Skin epidermis (tissue), 12 donors: ENCODE data around the gene REP15.
"Not testable (repeated sequence)": the region's sequence is repeated elsewhere in the genome, so short reads cannot be mapped to it uniquely, and the experiment has no call there.

Experiments used
- H3K27ac ChIP-seq, 21 experiments: fragments of 200-600 bp; sonication (generic) in 11 of 21; one replicate each; pipeline ENCODE4 v1.5.0; 2020; ENCODE audit warnings: mild to moderate bottlenecking in 3 of 21, inconsistent platforms in 2 of 21, moderate library complexity in 2 of 21
- H3K4me3 ChIP-seq, 7 experiments: fragments of 200-600 bp; sonication (generic) in 2 of 7; one replicate each; pipeline ENCODE4 v1.5.0; 2020; ENCODE audit warnings: inconsistent platforms in 2 of 7, mild to moderate bottlenecking in 2 of 7, moderate library complexity in 1 of 7

REP15 gene

GRCh38 chr12:27695556-27696292, 523 bp upstream of the REP15 start:
- H3K4me3 ChIP-seq: no peak overlapping the region
- no peak overlapping the region for H3K27ac ChIP-seq

DNA sequence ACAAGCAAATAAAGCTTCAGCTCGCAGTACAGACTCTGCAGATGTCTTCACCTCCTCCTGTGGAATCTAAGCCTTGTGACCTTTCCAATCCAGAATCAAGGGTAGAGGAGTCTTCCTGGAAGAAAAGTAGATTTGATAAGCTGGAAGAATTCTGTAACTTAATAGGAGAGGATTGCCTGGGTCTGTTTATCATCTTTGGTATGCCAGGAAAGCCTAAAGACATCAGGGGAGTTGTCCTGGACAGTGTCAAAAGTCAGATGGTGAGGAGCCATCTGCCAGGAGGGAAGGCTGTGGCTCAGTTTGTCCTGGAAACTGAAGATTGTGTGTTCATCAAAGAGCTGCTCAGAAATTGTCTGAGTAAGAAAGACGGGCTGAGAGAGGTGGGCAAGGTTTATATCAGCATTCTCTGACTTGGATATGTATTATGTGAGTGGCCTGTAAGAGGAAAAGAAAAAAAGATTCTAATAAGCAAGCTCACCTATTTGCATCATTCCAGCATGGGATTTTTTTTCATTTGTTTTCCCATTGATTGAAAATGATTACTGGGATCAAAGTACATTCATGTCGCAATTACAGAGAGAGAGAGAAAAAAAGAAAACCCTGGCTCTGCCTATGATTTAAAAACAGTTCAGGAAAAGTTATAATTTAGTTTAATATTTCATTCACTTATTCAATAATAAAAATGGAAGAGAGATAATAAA, 767 bp downstream of the REP15 start:
- Histone ChIP-seq H3K27ac (no peak overlapping the region), H3K4me3 (no peak overlapping the region)

- Histone ChIP-seq H3K27ac (no peak overlapping the region), H3K4me3 (no peak overlapping the region)
Observed at GRCh38 chr12:27703720-27704452, 7.6 kb downstream of the REP15 start.

- no peak overlapping the region for H3K27ac ChIP-seq
- H3K4me3 ChIP-seq: no peak overlapping the region
Observed at GRCh38 chr12:27705263-27705662, 9.0 kb downstream of the REP15 start.

DNA sequence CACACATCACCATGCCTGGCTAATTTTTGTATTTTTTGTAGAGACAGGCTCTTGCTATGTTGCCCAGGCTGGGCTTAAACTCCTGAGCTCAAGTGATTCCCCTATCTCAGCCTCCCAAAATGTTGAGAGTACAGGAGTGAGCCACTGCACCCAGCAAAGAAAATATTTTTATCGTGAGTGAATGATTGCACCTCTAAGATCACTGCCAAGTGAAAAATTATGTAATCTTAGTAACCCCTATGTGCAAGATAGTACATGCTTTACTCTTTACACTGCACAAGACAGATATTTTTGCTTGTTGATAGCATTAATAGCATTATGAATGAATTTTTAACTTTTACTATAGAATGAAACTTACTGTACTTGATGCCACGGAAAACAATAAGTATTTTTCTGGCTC, 11.0 kb downstream of the REP15 start:
- no peak overlapping the region for H3K27ac ChIP-seq
- H3K4me3 ChIP-seq: no peak overlapping the region

- peak overlapping the region in 17 of 21 experiments; percentile 83 to 93 (median 88) for H3K27ac ChIP-seq
- peak overlapping the region; percentile 82 to 96 (median 90) for H3K4me3 ChIP-seq
Observed at GRCh38 chr12:27709212-27709931, 13.1 kb downstream of the REP15 start.

DNA sequence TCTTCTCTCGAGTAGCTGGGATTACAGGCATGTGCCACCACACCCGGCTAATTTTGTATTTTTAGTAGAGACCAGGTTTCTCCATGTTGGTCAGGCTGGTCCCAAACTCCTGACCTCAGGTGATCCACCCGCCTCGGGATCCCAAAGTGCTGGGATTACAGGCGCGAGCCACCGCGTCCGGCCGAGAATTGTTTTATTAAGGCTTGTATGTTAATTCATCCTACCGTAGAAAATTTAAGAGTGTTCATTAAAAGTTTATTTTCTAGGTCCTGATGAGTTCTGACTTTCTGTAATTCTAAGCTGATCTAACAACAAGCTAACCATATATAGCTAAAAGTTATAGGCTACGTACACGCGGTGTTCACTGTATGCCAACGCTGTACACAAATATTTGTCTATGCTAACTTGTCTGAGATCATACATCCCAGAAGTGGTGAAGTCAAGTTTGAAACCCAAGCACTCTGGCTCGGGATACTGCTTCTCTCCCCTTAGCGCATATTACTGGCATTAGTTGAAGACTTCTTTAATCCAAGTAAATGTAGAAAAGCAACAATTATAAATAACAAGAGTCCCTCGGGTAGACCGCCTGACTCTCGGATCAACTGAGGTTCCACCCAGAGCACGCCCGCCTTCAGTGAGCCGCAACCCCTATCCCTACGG, 13.8 kb downstream of the REP15 start:
- peak overlapping the region in 20 of 21 experiments; percentile 43 to 93 (median 87) for H3K27ac ChIP-seq
- peak overlapping the region; percentile 82 to 96 (median 90) for H3K4me3 ChIP-seq

GRCh38 chr12:27710592-27711316, 14.5 kb downstream of the REP15 start, which contains the start of gene MRPS35:
TSS of gene MRPS35 (plus strand) at chr12:27710832. CDS start at chr12:27710844, 12 bp downstream.
- H3K4me3 ChIP-seq: peak within 1 kb of the TSS; percentile 82 to 96 (median 90)
- peak within 1 kb of the TSS; percentile 43 to 93 (median 87) for H3K27ac ChIP-seq

DNA sequence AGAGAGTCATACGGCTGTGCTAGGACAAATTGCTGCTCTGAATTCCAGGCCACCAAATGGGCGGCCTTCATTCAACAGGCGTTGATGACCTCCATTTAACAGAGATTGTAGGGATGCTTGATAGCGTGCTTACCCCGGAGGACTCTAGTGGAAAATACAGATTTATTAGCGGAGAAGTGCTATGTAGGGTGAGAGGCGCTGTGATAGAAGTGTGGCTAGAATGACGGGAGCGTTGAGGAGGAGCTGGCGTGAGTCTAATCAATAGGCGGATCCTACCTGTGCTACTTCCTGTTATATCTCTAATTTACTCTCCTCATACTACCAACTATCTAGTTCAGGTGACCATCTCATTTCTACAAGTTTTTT, 15.1 kb downstream of the REP15 start:
- H3K27ac ChIP-seq: peak overlapping the region in 20 of 21 experiments; percentile 43 to 93 (median 87)
- H3K4me3 ChIP-seq: peak overlapping the region; percentile 82 to 96 (median 90)

DNA sequence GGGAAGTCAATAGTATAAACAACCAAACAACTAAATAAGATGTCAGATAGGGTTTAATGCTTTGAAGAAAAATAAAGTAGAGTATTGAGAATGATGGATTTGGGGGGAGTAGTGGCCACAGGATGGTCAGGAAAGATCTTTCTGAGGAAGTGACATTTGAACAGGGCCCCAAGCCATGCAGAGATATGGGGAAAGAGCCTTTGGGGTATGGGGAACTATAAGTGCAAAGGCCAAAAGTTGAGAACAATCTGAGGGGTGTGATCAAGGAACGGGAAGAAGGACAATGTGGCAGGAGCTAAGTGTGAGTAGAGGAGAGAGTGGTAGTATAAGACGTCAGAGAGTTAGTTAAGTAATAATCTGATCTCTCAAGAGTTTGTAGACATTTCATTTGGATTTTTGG, 15.7 kb downstream of the REP15 start:
- Histone ChIP-seq H3K4me3 (peak overlapping the region in 1 of 7 experiments; percentile 85), H3K27ac (no peak overlapping the region)

DNA sequence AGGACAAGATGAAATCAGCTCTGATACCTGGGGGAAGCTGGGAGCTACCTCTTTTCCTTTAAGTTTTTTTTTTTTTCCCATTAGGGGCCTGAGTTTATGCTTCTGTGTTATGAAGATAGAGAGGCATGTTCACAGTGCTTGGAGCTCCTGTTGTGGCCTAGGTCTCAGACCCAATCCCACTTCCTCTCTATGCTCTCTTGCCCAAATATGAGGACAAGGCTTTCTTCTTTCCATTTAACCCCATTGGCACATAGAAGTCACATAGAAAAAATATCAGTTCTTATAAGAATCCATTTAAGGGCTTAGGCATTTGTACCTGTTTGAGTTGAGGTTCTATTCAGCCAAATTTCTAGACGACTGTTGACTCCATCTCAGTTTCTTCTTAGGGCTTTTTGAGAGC, 27.0 kb downstream of the REP15 start:
- Histone ChIP-seq H3K4me3 (no peak overlapping the region), H3K27ac (no peak overlapping the region)

DNA sequence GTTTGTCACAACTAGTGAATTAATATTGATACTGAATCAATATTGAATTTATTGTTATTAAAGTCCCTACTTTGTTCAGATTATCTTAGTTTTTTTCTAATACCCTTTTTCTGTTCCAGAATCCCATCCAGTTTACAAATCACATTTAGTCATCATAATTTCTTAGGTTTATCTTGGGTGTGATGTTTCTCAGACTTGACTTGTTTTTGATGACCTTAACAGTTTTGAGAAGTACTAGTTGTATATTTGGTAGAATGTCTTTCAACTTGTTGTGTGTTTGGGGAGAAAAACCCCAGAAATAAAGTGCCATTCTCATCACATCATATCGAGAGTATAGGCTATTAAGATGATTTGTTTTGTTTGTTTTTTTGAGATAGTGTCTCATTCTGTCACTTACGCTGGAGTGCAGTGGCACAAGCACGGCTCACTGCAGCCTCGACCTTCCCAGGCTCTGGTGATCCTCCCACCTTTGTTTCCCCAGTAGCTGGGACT, 33.9 kb downstream of the REP15 start:
- H3K27ac ChIP-seq: no peak overlapping the region
- no peak overlapping the region for H3K4me3 ChIP-seq

GRCh38 chr12:27732281-27732680, 36.0 kb downstream of the REP15 start:
- H3K27ac ChIP-seq: no peak overlapping the region

DNA sequence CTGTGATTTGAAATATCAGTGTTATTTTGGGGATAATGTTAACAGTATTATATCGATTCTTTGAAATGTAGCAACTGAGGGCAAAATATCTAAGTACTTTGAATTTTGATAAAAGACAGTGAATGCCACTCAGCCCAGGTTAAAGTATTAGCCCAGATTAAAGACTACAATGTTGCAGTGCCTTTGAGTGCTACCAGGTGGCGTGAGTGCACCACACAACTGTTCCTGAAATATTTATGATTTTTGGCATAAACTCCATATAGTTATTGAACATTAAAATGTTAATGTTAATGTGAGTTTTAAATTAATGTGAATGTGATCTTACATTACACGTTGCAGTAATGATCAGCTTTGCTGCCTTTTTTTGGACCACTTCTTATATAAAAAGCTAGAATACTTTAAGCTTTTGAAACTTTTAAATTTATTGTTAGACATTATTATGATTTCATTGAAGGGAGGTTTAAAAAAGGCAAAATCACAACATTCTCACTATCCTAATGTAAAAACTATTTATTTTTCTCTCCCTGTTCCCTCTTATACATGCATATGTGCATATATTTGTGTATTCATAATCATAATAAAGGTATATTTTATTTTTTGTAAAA, 36.9 kb downstream of the REP15 start:
- H3K4me3 ChIP-seq: no peak overlapping the region

More at GRCh38 chr12:27732281-27732680, 36.0 kb downstream of the REP15 start:
- H3K4me3 ChIP-seq: no peak overlapping the region

GRCh38 chr12:27733791-27734190, 37.5 kb downstream of the REP15 start:
- no peak overlapping the region for H3K27ac ChIP-seq
- H3K4me3 ChIP-seq: no peak overlapping the region

More for the DNA sequence above, 36.9 kb downstream of the REP15 start:
- H3K27ac ChIP-seq: no peak overlapping the region

GRCh38 chr12:27734321-27734720, 38.1 kb downstream of the REP15 start:
- H3K27ac ChIP-seq, H3K4me3 ChIP-seq: not testable (repeated sequence)

- H3K4me3 ChIP-seq: no peak overlapping the region
- no peak overlapping the region for H3K27ac ChIP-seq
Observed at GRCh38 chr12:27743601-27744000, 47.4 kb downstream of the REP15 start.

- not testable (repeated sequence) for H3K27ac ChIP-seq, H3K4me3 ChIP-seq
Observed at GRCh38 chr12:27745734-27746133, 49.5 kb downstream of the REP15 start.
